ENCODE results near the gene GRIN2A. TPM values are rescaled to one million over a fixed set of nuclear protein-coding genes. Genes with fewer than 3 reads are reported as not detected.

Gene GRIN2A
- total RNA-seq, 1 experiment from 2014 or later = 34.6 TPM

GRCh38 chr16:10141671-10142070 is 40.6 kb downstream of the GRIN2A start:
- CTCF ChIA-PET = no interaction called here
- no peaks in the 10 kb centered on the region for H3K27me3 Mint-ChIP-seq (ENCODE audit: unreplicated experiment)
- intact Hi-C loops (cut with micrococcal nuclease; ENCODE audit: unreplicated experiment) = no loop called here
- H3K9me3 Mint-ChIP-seq (ENCODE audit: low read depth, unreplicated experiment) = no peaks in the 10 kb centered on the region
- H3K4me3 Mint-ChIP-seq (ENCODE audit: low read depth, unreplicated experiment) = no peak overlapping the region
- no peaks in the 10 kb centered on the region for H3K4me1 Mint-ChIP-seq (ENCODE audit: low read depth, unreplicated experiment)
- H3K27ac Mint-ChIP-seq (ENCODE audit: unreplicated experiment) = no peak overlapping the region
- BruUV-seq (replicated peaks) = no TSS peak
- no peak for TF ChIP-seq CTCF (IDR thresholded peaks at IDR 0.05; ENCODE audit: unreplicated experiment)
- no peak for DNase-seq
- no peaks in the 10 kb centered on the region for H3K36me3 Mint-ChIP-seq (ENCODE audit: insufficient read depth, unreplicated experiment)

GRCh38 chr16:10138881-10139280 is 43.3 kb downstream of the GRIN2A start:
- H3K9me3 Mint-ChIP-seq (ENCODE audit: low read depth, unreplicated experiment) = no peaks in the 10 kb centered on the region
- H3K4me3 Mint-ChIP-seq (ENCODE audit: low read depth, unreplicated experiment) = no peak overlapping the region
- intact Hi-C loops (cut with micrococcal nuclease; ENCODE audit: unreplicated experiment) = no loop called here
- no peaks in the 10 kb centered on the region for H3K27me3 Mint-ChIP-seq (ENCODE audit: unreplicated experiment)
- H3K4me1 Mint-ChIP-seq (ENCODE audit: low read depth, unreplicated experiment) = no peaks in the 10 kb centered on the region
- no peak for TF ChIP-seq CTCF (IDR thresholded peaks at IDR 0.05; ENCODE audit: unreplicated experiment)
- no peak overlapping the region for H3K27ac Mint-ChIP-seq (ENCODE audit: unreplicated experiment)
- CTCF ChIA-PET = no interaction called here
- BruUV-seq (replicated peaks) = no TSS peak
- DNase-seq = no peak
- H3K36me3 Mint-ChIP-seq (ENCODE audit: insufficient read depth, unreplicated experiment) = no peaks in the 10 kb centered on the region

- CTCF ChIA-PET = no interaction called here
- Mint-ChIP-seq H3K27me3 (ENCODE audit: unreplicated experiment) (no peaks in the 10 kb centered on the region), H3K4me3 (ENCODE audit: low read depth, unreplicated experiment) (no peak overlapping the region), H3K36me3 (ENCODE audit: insufficient read depth, unreplicated experiment) (no peaks in the 10 kb centered on the region), H3K9me3 (ENCODE audit: low read depth, unreplicated experiment) (peaks cover 3% of the 10 kb centered on the region), H3K4me1 (ENCODE audit: low read depth, unreplicated experiment) (no peaks in the 10 kb centered on the region), H3K27ac (ENCODE audit: unreplicated experiment) (no peak overlapping the region)
- BruUV-seq (replicated peaks) = no TSS peak
- DNase-seq = no peak
- intact Hi-C loops (cut with micrococcal nuclease; ENCODE audit: unreplicated experiment) = no loop called here
- TF ChIP-seq CTCF (IDR thresholded peaks at IDR 0.05; ENCODE audit: unreplicated experiment) = no peak
These were observed 44.9 kb downstream of the GRIN2A start for GRCh38 chr16:10137341-10137740.

GRCh38 chr16:10136916-10137315 is 45.3 kb downstream of the GRIN2A start:
- no TSS peak for BruUV-seq (replicated peaks)
- H3K36me3 Mint-ChIP-seq (ENCODE audit: insufficient read depth, unreplicated experiment) = no peaks in the 10 kb centered on the region

More at GRCh38 chr16:10136916-10137315, 45.3 kb downstream of the GRIN2A start:
- Mint-ChIP-seq H3K27ac (ENCODE audit: unreplicated experiment) (no peak overlapping the region), H3K27me3 (ENCODE audit: unreplicated experiment) (no peaks in the 10 kb centered on the region), H3K4me1 (ENCODE audit: low read depth, unreplicated experiment) (no peaks in the 10 kb centered on the region), H3K4me3 (ENCODE audit: low read depth, unreplicated experiment) (no peak overlapping the region), H3K9me3 (ENCODE audit: low read depth, unreplicated experiment) (peaks cover 3% of the 10 kb centered on the region)
- no peak for TF ChIP-seq CTCF (IDR thresholded peaks at IDR 0.05; ENCODE audit: unreplicated experiment)
- no peak for DNase-seq
- CTCF ChIA-PET = no interaction called here
- intact Hi-C loops (cut with micrococcal nuclease; ENCODE audit: unreplicated experiment) = no loop called here
